IMR-90 (cell line): ENCODE results near the gene ADPRM.

Source experiments
- BHLHE40 ChIP-seq: fragments of 150-350 bp; IDR thresholded peaks from 2 replicates; pipeline ENCODE4 v1.6.1; 2016; ENCODE audit warnings: mild to moderate bottlenecking, low read depth, low read length
- CTCF ChIP-seq: conservative IDR thresholded peaks from 2 replicates; pipeline ENCODE4 v1.5.1; 2012; ENCODE audit warnings: mild to moderate bottlenecking, low read depth, low read length, improper control_type of control experiment
- POLR2A ChIP-seq: IDR thresholded peaks from 2 replicates; pipeline ENCODE4 v1.6.1; 2012; ENCODE audit warnings: mild to moderate bottlenecking, low read depth, low read length

- TF ChIP-seq CTCF (no peak), POLR2A (no peak), BHLHE40 (no peak)
Observed at GRCh38 chr17:10756185-10756584, 58.8 kb downstream of the ADPRM start.
